ENCODE measurements around the gene RP2.

RP2 gene

DNA sequence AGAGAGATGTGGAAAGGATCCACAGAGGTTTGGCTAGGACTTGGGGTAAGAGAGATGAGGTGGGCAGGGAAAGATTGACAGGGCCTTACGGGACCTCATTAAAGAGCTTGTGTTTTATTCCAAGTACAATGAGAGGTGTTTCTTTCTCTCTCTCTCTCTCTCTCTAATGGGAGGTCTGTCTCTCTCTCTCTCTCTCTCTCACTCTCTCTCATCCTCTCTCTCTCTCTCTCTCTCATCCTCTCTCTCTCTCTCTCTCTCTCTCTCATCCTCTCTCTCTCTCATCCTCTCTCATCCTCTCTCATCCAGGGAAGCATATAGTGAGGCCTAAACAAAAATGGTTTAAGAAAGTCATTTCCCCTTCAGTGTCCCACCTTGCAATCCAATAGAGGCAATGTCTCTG, 80.8 kb downstream of the RP2 start:
- DNase-seq (ENCODE audit: extremely low read depth in 1 of 2, low read depth in 1 of 2) = no peak

DNA sequence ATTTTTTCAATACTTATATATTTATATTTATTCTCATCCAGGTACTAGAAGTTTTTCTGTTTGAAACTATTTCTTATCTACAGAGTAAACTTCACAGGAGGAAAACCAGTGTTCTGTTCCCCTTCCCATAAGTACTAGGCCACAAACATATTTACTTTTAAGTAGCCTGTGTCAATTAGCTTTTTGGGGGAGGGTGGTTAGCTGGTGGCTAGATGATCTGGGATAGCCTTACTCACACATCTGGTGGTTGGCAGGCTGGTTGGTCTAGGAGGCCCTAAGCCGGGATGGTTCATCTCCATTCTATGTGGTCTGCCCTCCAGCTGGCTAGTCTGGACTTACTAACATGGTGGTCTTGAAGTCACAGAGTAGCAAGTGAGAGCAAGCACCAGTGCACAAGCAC, 81.6 kb downstream of the RP2 start:
- no peak for DNase-seq (ENCODE audit: extremely low read depth in 1 of 2, low read depth in 1 of 2)

DNA sequence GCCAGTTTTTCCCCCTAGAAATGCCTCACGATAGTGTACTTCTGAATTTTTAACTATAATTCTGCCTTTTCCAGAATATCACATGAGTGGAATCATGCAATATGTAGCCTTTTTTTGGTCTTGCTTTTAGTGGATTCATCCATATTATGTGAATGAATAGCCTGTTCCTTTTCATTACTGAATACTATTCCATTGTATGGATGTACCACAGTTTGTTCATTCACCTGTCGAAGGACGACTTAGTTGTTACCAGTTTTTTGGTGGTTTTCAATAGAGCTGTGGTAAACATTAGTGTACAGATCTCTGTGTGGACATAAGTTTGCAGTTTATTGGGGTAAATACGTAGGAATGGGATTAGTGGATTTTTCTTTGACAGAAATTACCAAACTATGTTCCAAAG, 83.4 kb downstream of the RP2 start:
- no peak for DNase-seq (ENCODE audit: extremely low read depth in 1 of 2, low read depth in 1 of 2)

DNA sequence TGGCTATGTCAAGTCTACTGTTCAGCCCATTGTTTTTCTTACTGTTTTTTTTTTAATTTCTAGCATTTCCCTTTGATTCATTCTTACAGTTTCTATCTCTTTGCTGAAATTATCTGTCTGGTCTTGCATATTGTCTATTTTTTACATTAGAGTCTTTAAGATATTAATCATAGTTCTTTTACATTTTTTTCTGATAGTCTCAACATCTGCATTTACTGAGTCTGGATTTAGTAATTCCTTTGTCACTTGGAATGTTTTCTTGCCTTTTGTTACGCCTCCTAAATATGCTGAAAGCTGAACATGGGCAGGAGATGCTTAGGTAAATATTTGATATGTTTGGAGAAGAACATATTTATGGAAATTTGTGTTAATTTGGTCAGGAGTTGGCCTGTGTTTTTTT, 85.8 kb downstream of the RP2 start:
- no peak for DNase-seq (ENCODE audit: extremely low read depth in 1 of 2, low read depth in 1 of 2)

- DNase-seq (ENCODE audit: extremely low read depth in 1 of 2, low read depth in 1 of 2) = no peak
Measured at GRCh38 chrX:46927718-46928117, 90.9 kb downstream of the RP2 start.

- DNase-seq (ENCODE audit: extremely low read depth in 1 of 2, low read depth in 1 of 2) = no peak
Measured at GRCh38 chrX:46929439-46930261, 92.8 kb downstream of the RP2 start.
